ENCODE measurements around the gene SLC46A2. TPM values are rescaled to one million over a fixed set of nuclear protein-coding genes. Genes with fewer than 3 reads are reported as not detected.

Gene SLC46A2
- total and polyA plus RNA-seq, 2 of the 8 experiments (the other 6 are each of a cell fraction or from before 2014, with no cell fraction given): 0.03 TPM; not detected in 1

DNA sequence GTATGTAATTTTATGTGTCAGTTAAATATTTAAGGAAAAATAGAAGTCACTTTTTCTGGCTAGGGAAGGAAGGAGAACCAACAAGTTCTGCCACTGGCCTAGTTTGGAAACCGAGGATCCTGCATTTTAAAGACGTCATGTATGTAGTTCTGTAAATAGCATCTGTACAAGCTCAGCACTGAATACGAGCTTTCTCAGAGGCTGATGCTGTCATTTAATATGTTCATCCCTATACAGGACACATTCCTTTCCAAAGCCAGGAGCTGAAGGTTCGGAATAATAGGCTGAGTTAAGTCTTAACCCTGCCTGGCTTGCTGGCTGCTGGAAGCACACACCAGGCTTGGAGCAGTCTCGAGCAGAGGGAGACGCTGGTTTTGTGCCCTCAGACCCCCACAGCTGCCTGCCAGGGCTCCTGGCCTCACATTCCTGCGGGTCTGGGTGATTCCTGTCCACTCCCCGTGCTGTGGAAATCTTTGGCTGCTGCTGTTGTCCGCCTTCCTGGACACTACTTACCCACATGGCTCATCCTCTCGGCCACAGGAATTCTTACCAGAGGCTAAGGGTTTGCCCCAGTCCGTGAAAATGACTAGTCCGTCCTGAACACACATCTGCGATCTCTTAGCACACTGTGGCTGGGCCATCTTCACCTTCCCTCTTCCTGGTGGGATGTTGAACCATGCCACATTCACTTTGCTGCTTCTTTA lies 36.6 kb downstream of the SLC46A2 start (continued):
- TF ChIP-seq TCF12 (IDR thresholded peaks at IDR 0.05; ENCODE audit: low read depth, low read length): no peak
- no peak for TF ChIP-seq RNF2 (IDR thresholded peaks at IDR 0.05; ENCODE audit: borderline replicate concordance, low read depth, low read length, missing control alignments, poor library complexity, severe bottlenecking)
- TF ChIP-seq RFX5 (IDR thresholded peaks at IDR 0.05; ENCODE audit: borderline replicate concordance, low read depth, low read length): no peak
